Bronchial epithelial cell (primary cell): Measurements from ENCODE around the gene PSMD14. TPM values are rescaled to one million over a fixed set of nuclear protein-coding genes. Genes with fewer than 3 reads are reported as not detected.
A peak's percentile ranks its signal among the peaks of the same experiment; 100 is the strongest.

Experiments
- DNase-seq: peaks from one replicate; pipeline ENCODE4 v3.0.0-alpha.2; 2010; ENCODE audit warnings: low read depth
- FAIRE-seq: peaks from 2 replicates; lab custom pipeline; 2011; peaks lifted over from hg19 to GRCh38; lab: Jason Lieb, UNC
- H3K27me3 ChIP-seq: 2 replicates; pipeline ENCODE4 v1.5.1; 2011; ENCODE audit warnings: low read length; ENCODE audit not compliant: control insufficient read depth, insufficient read depth
- H3K36me3 ChIP-seq: 2 replicates; pipeline ENCODE4 v1.5.1; 2011; ENCODE audit warnings: low read length; ENCODE audit not compliant: control insufficient read depth, insufficient read depth
- H3K4me3 ChIP-seq: 2 replicates; pipeline ENCODE4 v1.5.1; 2011; ENCODE audit warnings: mild to moderate bottlenecking, low read depth, low read length, control low read depth
- total RNA-seq: library from RNA; depleted of rRNA; stranded (reverse); fragments of >200 nt; gene quantifications from 2 replicates; pipeline ENCODE4 v1.2.1, GENCODE V29; 2014
- TF ChIP-seq, protein P1 (sequence below): IDR thresholded peaks from 2 replicates; pipeline ENCODE4 v1.5.1; 2011; ENCODE audit warnings: mild to moderate bottlenecking, moderate library complexity, low read length, control low read depth, inconsistent platforms; ENCODE audit not compliant: insufficient read depth, severe bottlenecking

PSMD14 gene
- total RNA-seq, 1 donor from 2014 or later: 156 TPM

DNA sequence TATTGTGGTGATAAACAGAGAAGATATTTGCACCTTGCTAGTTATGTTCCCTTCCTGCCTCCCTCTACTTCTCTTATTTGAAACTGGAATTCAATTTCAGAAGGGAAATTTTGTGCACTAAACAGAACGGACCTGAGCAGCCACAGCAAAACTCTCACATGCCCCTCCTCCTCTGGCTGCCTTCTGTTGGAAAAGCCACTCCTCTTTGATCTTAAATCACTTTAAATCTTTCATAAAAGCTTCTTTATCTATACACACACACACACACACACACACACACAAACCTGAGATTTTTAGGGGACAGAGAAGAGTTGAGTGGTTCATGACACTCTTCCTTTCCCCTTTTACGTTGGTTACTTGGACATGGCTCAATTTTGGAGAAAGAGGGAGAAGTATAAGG lies 113.5 kb downstream of the PSMD14 start:
- Histone ChIP-seq H3K36me3 (no peaks in the 10 kb centered on the region), H3K27me3 (peaks cover 62% of the 10 kb centered on the region), H3K4me3 (no peak overlapping the region)
- no peak for FAIRE-seq
- TF ChIP-seq, protein P1, sequence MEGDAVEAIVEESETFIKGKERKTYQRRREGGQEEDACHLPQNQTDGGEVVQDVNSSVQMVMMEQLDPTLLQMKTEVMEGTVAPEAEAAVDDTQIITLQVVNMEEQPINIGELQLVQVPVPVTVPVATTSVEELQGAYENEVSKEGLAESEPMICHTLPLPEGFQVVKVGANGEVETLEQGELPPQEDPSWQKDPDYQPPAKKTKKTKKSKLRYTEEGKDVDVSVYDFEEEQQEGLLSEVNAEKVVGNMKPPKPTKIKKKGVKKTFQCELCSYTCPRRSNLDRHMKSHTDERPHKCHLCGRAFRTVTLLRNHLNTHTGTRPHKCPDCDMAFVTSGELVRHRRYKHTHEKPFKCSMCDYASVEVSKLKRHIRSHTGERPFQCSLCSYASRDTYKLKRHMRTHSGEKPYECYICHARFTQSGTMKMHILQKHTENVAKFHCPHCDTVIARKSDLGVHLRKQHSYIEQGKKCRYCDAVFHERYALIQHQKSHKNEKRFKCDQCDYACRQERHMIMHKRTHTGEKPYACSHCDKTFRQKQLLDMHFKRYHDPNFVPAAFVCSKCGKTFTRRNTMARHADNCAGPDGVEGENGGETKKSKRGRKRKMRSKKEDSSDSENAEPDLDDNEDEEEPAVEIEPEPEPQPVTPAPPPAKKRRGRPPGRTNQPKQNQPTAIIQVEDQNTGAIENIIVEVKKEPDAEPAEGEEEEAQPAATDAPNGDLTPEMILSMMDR: no peak
- DNase-seq: no peak

- Histone ChIP-seq H3K36me3 (no peaks in the 10 kb centered on the region), H3K4me3 (no peak overlapping the region), H3K27me3 (peaks cover 59% of the 10 kb centered on the region)
- TF ChIP-seq, protein P1: no peak
- FAIRE-seq: no peak
- no peak for DNase-seq
Measured at GRCh38 chr2:161422816-161423403, 114.7 kb downstream of the PSMD14 start.

DNA sequence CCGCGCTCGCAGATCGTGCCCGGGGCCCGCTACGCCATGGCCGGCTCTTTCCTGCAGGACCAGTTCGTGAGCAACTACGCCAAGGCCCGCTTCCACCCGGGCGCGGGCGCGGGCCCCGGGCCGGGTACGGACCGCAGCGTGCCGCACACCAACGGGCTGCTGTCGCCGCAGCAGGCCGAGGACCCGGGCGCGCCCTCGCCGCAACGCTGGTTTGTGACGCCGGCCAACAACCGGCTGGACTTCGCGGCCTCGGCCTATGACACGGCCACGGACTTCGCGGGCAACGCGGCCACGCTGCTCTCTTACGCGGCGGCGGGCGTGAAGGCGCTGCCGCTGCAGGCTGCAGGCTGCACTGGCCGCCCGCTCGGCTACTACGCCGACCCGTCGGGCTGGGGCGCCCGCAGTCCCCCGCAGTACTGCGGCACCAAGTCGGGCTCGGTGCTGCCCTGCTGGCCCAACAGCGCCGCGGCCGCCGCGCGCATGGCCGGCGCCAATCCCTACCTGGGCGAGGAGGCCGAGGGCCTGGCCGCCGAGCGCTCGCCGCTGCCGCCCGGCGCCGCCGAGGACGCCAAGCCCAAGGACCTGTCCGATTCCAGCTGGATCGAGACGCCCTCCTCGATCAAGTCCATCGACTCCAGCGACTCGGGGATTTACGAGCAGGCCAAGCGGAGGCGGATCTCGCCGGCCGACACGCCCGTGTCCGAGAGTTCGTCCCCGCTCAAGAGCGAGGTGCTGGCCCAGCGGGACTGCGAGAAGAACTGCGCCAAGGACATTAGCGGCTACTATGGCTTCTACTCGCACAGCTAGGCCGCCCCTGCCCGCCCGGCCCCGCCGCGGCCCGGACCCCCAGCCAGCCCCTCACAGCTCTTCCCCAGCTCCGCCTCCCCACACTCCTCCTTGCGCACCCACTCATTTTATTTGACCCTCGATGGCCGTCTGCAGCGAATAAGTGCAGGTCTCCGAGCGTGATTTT lies 115.5 kb downstream of the PSMD14 start:
- H3K4me3 ChIP-seq: peak overlapping the region; percentile 16
- H3K36me3 ChIP-seq: no peaks in the 10 kb centered on the region
- DNase-seq (no peak), FAIRE-seq (no peak)
- peaks cover 55% of the 10 kb centered on the region for H3K27me3 ChIP-seq
- TF ChIP-seq, protein P1: no peak

DNA sequence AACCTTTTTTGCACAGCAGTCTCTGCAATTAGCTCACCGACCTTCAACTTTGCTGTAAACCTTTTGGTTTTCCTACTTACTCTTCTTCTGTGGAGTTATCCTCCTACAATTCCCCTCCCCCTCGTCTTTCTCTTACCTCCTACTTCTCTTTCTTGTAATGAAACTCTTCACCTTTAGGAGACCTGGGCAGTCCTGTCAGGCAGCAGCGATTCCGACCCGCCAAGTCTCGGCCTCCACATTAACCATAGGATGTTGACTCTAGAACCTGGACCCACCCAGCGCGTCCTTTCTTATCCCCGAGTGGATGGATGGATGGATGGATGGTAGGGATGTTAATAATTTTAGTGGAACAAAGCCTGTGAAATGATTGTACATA lies 116.2 kb downstream of the PSMD14 start:
- no peak for FAIRE-seq
- Histone ChIP-seq H3K27me3 (peaks cover 50% of the 10 kb centered on the region), H3K4me3 (no peak overlapping the region), H3K36me3 (no peaks in the 10 kb centered on the region)
- DNase-seq: no peak
- TF ChIP-seq, protein P1: no peak

GRCh38 chr2:161424891-161425727 lies 116.9 kb downstream of the PSMD14 start:
- no peak overlapping the region for H3K4me3 ChIP-seq
- DNase-seq (no peak), FAIRE-seq (no peak)
- H3K27me3 ChIP-seq: peaks cover 49% of the 10 kb centered on the region
- no peaks in the 10 kb centered on the region for H3K36me3 ChIP-seq
- TF ChIP-seq, protein P1: no peak
